UCSD-AML1 (cell line): Measurements from ENCODE around the gene PTN.

Experiments used
- DNase-seq: peaks from one replicate; lab custom pipeline; 2025; ENCODE audit not compliant: unreplicated experiment; lab: John Stamatoyannopoulos, UW

PTN gene

GRCh38 chr7:137343281-137343841 lies at the start of gene PTN:
TSS of gene PTN (minus strand) at chr7:137343733. CDS start at chr7:137254973, 88,760 bp downstream.
- no peak for DNase-seq

- DNase-seq, result no peak
These were observed 46.5 kb upstream of the PTN start for GRCh38 chr7:137390076-137390475.

- no peak for DNase-seq
These were observed 45.4 kb upstream of the PTN start for GRCh38 chr7:137388916-137389315.

GRCh38 chr7:137386966-137387365 lies 43.4 kb upstream of the PTN start:
- DNase-seq, result no peak

GRCh38 chr7:137381045-137381444 lies 37.5 kb upstream of the PTN start:
- no peak for DNase-seq

GRCh38 chr7:137373507-137373906 lies 30.0 kb upstream of the PTN start:
- no peak for DNase-seq

GRCh38 chr7:137371616-137372015 lies 28.1 kb upstream of the PTN start:
- DNase-seq, result no peak

GRCh38 chr7:137366995-137367394 lies 23.5 kb upstream of the PTN start:
- no peak for DNase-seq

GRCh38 chr7:137363683-137364082 lies 20.1 kb upstream of the PTN start:
- DNase-seq, result no peak

- no peak for DNase-seq
These were observed 16.6 kb upstream of the PTN start for GRCh38 chr7:137360087-137360679.

- DNase-seq, result no peak
These were observed 11.4 kb upstream of the PTN start for GRCh38 chr7:137354961-137355360.

GRCh38 chr7:137354396-137354795 lies 10.9 kb upstream of the PTN start:
- no peak for DNase-seq

- no peak for DNase-seq
These were observed 8.4 kb upstream of the PTN start for GRCh38 chr7:137351941-137352340.

GRCh38 chr7:137345799-137346449 lies 2.4 kb upstream of the PTN start:
- DNase-seq, result peak; percentile 7

- no peak for DNase-seq
These were observed 688 bp downstream of the PTN start for GRCh38 chr7:137342828-137343261.

GRCh38 chr7:137342265-137342664 lies 1.3 kb downstream of the PTN start:
- DNase-seq, result no peak

GRCh38 chr7:137337902-137338301 lies 5.6 kb downstream of the PTN start:
- no peak for DNase-seq

- no peak for DNase-seq
These were observed 7.7 kb downstream of the PTN start for GRCh38 chr7:137335814-137336213.

- no peak for DNase-seq
These were observed 12.2 kb downstream of the PTN start for GRCh38 chr7:137331378-137331777.

GRCh38 chr7:137329411-137329810 lies 14.1 kb downstream of the PTN start:
- no peak for DNase-seq

- no peak for DNase-seq
These were observed 15.0 kb downstream of the PTN start for GRCh38 chr7:137328373-137329120.

- DNase-seq, result no peak
These were observed 17.6 kb downstream of the PTN start for GRCh38 chr7:137325927-137326326.
